COLO829 (cell line): ENCODE data around the gene LY6G5C.

ENCODE experiments used
- DNase-seq: peaks from one replicate; pipeline ENCODE4 v3.0.0; 2012; ENCODE audit warnings: low spot score

LY6G5C gene

DNA sequence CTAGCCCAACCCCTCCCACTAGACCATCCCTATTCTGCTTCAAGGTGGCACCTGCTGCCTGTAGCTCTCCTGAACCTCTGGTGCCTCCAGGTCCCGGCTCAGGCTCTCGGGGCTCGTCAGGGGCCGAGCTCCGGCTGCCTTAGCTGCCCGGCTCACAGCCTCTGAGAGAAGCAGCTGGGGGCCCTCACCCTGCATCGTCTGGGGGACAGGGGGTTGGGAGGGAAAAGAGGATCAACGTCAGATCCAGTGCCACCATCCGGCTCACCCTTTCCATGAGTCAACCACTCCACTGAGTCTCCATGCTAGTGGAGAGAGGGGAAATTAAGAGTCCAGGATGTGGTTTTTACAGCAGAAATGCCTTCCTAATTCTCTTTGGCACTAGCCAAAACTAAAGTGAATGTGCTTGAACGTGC lies 41.4 kb downstream of the LY6G5C start:
- DNase-seq: no peak

DNA sequence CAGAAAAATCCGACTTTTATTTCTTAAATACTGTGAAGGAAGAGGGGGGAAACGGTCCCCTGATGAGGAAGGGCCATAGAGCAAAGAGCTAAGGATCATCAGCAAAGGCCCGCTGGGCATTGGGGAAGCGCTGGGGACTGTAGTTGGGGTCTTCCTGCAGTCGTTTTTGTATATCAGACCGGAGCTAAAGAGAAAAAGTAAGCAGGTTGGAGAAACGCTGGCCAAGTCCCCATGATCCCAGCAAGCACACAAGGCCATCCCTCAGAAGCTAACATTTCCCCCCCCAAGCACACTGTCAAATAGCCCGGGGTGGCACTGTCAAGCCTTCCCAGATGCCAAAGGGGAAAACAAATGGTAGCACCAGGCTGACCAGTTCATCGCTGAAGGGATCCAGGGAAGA lies 41.8 kb downstream of the LY6G5C start:
- no peak for DNase-seq

DNA sequence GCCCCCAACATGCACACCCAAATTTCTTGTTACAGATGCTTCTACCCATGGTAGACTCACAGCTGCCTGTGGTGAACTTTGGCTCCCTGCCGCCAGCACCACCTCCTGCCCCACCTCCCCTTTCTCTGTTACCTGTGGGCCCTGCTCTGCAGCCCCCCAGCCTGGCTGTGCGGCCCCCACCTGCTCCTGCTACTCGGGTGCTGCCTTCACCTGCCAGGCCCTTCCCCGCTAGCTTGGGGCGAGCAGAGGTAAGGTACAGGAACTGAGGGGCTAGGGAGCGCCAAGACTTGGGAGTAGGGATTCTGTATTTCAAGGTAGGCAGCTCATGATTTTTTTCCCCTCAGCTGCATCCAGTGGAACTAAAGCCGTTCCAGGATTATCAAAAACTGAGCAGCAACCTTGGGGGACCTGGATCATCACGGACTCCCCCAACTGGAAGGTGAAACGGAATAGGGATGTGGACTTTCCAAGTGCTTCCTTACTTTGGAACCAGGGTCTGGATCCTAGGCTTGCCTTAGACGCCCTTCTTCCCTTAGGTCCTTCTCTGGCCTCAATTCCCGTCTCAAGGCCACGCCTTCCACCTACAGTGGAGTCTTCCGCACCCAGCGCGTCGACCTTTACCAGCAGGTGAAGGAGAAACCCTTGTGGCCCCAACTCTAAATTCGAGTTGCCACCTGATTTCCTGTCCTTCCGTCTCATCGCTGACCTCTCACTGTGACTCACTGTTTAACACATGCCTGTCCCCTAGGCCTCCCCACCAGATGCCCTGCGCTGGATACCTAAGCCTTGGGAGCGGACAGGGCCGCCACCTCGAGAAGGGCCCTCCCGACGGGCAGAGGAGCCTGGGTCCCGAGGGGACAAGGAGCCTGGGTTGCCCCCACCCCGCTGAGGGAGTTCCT lies 43.9 kb downstream of the LY6G5C start:
- no peak for DNase-seq

DNA sequence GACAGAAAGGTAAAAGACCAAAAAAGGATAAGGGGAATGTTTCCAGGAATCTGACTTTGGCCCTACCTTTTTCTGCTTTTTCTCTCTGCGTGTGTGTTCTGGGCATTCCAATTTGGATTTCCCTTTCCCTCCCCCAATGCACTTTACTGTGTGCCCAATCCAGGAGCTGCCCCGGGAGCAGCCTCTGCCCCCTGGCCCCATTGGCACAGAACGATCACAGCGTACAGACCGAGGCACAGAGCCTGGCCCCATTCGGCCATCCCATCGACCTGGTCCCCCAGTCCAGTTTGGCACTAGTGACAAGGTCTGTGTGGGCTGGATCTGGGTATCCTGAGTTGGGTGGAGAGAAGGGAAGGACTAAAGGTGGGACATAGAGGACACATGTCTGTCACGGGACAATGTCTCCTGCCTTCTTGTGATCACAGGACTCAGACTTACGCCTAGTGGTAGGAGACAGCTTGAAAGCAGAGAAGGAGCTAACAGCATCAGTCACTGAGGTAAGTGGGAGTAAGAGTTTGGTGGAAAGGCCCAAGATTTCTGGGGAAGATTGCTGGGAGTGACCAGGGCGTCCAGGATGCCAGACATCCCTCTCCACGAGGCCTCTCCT lies 45.8 kb downstream of the LY6G5C start:
- DNase-seq: no peak

DNA sequence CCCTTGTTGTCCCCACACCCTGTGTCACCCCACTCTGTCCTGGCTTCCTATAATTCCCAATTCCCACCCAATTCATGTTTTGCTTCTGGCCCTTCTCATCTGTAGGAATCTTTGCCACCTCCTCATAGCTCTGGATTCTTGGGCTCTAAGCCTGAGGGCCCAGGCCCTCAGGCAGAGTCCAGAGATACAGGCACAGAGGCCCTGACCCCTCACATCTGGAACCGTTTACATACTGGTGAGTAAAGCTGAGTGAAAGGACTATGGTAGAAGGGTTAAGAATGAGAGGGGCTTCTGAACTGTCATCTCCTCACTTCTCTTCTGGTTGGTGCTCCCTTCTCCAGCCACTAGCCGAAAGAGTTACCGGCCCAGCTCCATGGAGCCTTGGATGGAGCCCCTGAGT lies 46.7 kb downstream of the LY6G5C start:
- DNase-seq: no peak

DNA sequence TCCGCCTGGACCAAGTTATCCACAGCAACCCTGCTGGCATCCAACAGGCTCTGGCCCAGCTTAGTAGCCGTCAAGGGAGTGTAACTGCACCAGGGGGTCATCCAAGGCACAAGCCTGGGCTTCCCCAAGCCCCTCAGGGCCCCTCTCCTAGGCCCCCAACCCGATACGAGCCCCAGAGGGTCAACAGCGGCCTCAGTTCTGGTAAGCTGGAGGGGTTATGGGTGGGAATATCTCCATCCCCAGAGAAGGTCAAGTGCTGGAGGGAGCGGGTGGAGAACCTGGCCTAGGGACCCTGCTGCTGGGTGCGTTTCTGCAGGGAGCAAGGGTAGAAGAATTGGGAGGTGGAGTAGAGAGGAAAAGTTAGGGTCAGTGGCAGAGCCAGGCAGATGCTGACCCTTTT lies 47.4 kb downstream of the LY6G5C start:
- DNase-seq: no peak

DNA sequence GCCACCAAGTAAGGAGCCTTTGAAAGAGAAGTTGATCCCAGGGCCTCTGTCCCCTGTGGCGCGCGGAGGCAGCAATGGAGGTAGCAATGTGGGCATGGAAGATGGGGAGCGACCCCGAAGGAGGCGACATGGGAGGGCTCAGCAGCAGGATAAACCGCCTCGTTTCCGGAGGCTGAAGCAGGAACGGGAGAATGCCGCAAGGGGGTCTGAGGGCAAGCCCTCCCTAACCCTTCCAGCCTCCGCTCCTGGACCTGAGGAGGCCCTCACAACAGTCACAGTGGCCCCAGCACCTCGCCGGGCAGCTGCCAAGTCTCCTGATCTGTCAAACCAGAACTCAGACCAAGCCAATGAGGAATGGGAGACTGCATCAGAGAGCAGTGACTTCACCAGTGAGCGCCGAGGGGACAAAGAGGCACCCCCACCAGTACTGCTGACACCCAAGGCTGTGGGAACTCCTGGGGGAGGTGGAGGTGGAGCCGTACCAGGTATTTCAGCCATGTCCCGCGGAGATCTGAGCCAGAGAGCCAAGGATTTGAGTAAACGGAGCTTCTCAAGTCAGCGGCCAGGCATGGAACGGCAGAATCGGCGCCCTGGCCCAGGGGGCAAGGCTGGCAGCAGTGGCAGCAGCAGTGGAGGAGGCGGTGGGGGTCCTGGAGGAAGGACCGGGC lies 48.5 kb downstream of the LY6G5C start:
- DNase-seq: no peak

DNA sequence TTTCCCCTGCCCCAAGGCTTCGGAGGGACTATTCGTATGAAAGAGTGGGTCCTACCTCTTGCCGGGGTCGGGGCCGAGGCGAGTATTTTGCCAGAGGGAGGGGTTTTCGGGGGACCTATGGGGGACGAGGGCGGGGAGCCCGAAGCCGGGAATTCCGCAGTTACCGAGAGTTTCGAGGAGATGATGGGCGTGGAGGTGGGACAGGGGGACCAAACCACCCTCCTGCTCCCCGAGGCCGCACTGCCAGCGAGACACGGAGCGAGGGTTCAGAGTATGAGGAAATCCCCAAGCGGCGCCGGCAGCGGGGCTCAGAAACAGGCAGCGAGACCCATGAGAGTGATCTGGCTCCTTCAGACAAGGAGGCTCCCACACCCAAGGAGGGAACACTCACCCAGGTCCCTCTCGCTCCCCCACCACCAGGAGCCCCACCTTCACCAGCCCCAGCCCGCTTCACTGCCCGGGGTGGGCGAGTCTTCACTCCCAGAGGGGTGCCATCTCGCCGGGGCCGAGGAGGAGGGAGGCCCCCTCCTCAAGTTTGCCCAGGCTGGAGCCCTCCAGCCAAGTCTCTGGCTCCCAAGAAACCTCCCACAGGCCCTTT lies 49.1 kb downstream of the LY6G5C start:
- no peak for DNase-seq

DNA sequence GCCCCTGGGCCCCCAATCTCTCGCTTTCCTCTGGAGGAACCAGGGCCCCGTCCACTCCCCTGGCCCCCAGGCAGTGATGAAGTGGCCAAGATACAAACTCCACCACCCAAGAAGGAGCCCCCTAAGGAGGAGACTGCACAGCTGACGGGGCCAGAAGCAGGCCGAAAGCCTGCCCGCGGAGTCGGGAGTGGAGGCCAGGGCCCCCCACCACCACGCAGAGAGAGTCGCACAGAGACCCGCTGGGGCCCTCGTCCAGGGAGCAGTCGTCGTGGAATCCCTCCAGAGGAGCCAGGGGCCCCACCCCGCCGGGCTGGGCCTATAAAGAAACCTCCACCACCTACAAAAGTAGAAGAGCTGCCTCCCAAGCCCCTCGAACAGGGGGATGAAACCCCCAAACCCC lies 49.7 kb downstream of the LY6G5C start:
- DNase-seq: no peak

DNA sequence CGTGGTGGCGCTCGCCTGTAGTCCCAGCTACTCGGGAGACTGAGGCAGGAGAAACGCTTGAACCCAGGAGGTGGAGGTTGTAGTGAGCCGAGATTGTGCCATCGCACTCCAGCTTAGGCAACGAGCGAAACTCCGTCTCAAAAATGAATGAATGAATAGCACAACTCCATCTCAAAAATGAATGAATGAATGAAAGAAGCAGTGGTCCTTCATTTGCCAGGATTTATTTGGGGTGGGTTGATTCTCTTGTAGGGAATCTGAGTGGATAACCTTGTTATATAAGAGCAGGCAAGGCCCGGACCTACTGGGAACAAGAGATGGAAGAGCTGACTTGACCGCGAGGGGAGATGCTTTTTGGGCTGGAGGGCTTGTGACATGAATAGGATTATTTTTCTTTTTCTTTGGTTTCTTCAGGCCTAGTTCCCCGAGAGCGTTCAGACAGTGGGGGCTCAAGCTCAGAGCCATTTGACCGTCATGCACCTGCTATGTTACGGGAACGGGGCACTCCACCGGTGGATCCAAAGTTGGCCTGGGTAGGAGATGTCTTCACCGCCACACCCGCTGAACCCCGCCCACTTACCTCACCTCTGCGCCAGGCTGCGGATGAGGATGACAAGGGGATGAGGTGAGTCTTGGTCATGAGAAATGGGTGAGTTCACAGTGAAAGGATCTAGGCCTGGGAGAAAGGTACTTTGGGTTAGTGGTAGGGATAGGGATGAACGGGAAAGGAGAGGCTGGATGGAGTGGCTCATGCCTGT lies 50.5 kb downstream of the LY6G5C start:
- no peak for DNase-seq

DNA sequence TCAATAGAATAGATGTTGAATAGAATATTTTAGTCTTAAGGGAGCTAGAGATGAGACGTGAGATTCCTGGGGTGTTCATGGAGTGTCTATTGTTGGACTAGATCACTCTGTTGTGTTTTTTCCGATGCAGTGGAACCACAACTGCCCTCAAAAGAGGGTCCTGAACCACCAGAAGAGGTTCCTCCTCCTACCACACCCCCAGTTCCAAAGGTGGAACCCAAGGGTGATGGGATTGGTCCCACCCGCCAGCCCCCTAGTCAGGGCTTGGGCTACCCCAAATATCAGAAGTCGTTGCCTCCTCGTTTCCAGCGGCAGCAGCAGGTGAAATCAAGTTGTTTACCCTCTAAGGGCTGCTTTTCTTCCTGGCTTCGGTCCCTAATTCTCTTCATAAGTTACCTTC lies 51.9 kb downstream of the LY6G5C start:
- no peak for DNase-seq

DNA sequence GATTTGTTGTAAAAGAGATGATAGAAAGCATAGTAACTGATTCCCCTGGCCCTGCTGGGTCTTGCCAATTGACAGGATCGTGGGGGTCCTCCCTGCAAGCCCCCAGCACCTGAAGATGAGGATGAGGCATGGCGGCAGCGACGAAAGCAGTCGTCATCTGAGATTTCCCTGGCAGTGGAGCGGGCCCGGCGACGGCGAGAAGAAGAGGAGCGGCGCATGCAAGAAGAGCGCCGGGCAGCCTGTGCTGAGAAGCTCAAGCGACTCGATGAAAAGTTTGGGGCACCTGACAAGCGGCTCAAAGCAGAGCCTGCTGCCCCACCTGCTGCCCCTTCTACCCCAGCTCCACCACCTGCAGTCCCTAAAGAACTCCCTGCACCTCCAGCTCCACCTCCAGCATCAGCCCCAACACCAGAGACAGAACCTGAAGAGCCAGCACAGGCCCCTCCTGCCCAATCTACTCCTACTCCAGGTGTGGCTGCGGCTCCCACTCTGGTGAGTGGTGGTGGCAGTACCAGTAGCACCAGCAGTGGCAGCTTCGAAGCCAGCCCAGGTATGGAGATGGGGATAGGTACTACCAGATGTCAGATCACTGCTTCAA lies 53.1 kb downstream of the LY6G5C start:
- no peak for DNase-seq

DNA sequence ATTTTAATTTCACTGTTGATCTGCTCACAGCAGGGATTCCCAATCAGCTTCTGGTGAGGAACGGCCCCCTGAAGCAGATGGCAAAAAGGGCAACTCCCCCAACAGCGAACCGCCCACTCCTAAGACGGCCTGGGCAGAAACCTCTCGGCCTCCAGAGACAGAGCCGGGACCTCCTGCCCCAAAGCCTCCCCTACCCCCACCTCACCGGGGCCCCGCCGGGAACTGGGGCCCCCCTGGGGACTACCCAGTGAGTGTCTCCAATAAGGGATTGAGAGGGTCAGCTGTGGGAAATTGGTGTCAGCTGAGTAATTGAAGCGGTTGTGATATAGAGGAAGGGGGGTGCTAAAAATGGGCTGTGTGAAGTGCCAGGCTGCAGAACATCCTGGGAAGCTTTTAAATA lies 53.9 kb downstream of the LY6G5C start:
- no peak for DNase-seq
